GM23338 (cell line): ENCODE results near the gene NHS. TPM values are rescaled to one million over a fixed set of nuclear protein-coding genes. Genes with fewer than 3 reads are reported as not detected.

ENCODE experiments used
- ATAC-seq: fragments of 200-7000 bp; cut with Tn5 transposase; 3 replicates; pipeline ENCODE4 v1.9.1; 2020
- DNase-seq: peaks from one replicate; pipeline ENCODE4 v3.0.0-alpha.2; 2015; ENCODE audit warnings: low spot score
- H2AFZ ChIP-seq: fragments of 200-600 bp; sonication (generic); 2 replicates; pipeline ENCODE4 v1.8.0; 2016; ENCODE audit warnings: antibody characterized with exemption, mild to moderate bottlenecking, moderate library complexity
- H3F3A ChIP-seq: fragments of 200-600 bp; sonication (generic); replicated peaks from 2 replicates; pipeline ENCODE4 v1.8.0; 2017; ENCODE audit warnings: antibody characterized with exemption, mixed run types, low read depth
- H3K27ac ChIP-seq: fragments of 200-600 bp; sonication (generic); 2 replicates; pipeline ENCODE4 v1.6.1; 2016; ENCODE audit warnings: low read depth
- H3K27me3 ChIP-seq: fragments of 200-600 bp; sonication (generic); 2 replicates; pipeline ENCODE4 v1.8.0; 2016; ENCODE audit warnings: mild to moderate bottlenecking, mixed run types, moderate library complexity; ENCODE audit not compliant: insufficient read depth
- H3K36me3 ChIP-seq: fragments of 200-600 bp; sonication (generic); 2 replicates; pipeline ENCODE4 v1.8.0; 2016; ENCODE audit warnings: mild to moderate bottlenecking; ENCODE audit not compliant: insufficient read depth
- H3K4me1 ChIP-seq: fragments of 200-600 bp; sonication (generic); 2 replicates; pipeline ENCODE4 v1.8.0; 2016; ENCODE audit warnings: mild to moderate bottlenecking, moderate library complexity; ENCODE audit not compliant: insufficient read depth
- H3K4me2 ChIP-seq: fragments of 200-600 bp; sonication (generic); 2 replicates; pipeline ENCODE4 v1.7.1; 2017; ENCODE audit warnings: mixed run types
- H3K4me3 ChIP-seq: fragments of 200-600 bp; sonication (generic); 2 replicates; pipeline ENCODE4 v1.6.1; 2016; ENCODE audit warnings: mixed run types
- H3K79me2 ChIP-seq: fragments of 200-600 bp; sonication (generic); replicated peaks from 2 replicates; pipeline ENCODE4 v1.8.0; 2017; ENCODE audit warnings: mild to moderate bottlenecking; ENCODE audit not compliant: insufficient read depth
- H3K9me2 ChIP-seq: fragments of 200-600 bp; sonication (generic); 2 replicates; pipeline ENCODE4 v1.8.0; 2017; ENCODE audit not compliant: insufficient read depth
- H4K20me1 ChIP-seq: fragments of 200-600 bp; sonication (generic); replicated peaks from 2 replicates; pipeline ENCODE4 v1.8.0; 2017; ENCODE audit warnings: mild to moderate bottlenecking; ENCODE audit not compliant: insufficient read depth
- H3K27ac Mint-ChIP-seq: 2 replicates; pipeline ENCODE4 v1.8.0; 2020; ENCODE audit warnings: inconsistent platforms, mild to moderate bottlenecking, moderate library complexity, mixed read lengths
- H3K27me3 Mint-ChIP-seq: 3 replicates; pipeline ENCODE4 v1.8.0; 2022; ENCODE audit warnings: low read depth, mild to moderate bottlenecking, moderate library complexity, mixed read lengths, inconsistent platforms; ENCODE audit not compliant: insufficient read depth, poor library complexity
- H3K36me3 Mint-ChIP-seq: 3 replicates; pipeline ENCODE4 v1.8.0; 2021; ENCODE audit warnings: low read depth, mild to moderate bottlenecking, inconsistent platforms, moderate library complexity, mixed read lengths
- H3K4me1 Mint-ChIP-seq: 3 replicates; pipeline ENCODE4 v1.8.0; 2020; ENCODE audit warnings: mild to moderate bottlenecking, inconsistent platforms, mixed read lengths
- H3K4me3 Mint-ChIP-seq: 3 replicates; pipeline ENCODE4 v1.8.0; 2021; ENCODE audit warnings: moderate library complexity, mild to moderate bottlenecking, inconsistent platforms, mixed read lengths
- H3K9me3 Mint-ChIP-seq: 3 replicates; pipeline ENCODE4 v1.8.0; 2020; ENCODE audit warnings: moderate library complexity, mild to moderate bottlenecking, inconsistent platforms, mixed read lengths
- CREB1 ChIP-seq: fragments of 250-450 bp; sonication (Bioruptor Pico); IDR thresholded peaks from 2 replicates; pipeline ENCODE4 v1.5.0; 2020; ENCODE audit warnings: low read depth, mild to moderate bottlenecking, moderate library complexity
- CTCF ChIP-seq, 2 experiments: fragments of 200-600 bp in 1 of 2; sonication (generic) in 1 of 2; conservative IDR thresholded peaks; 2 replicates each; pipeline versions ENCODE4 v1.5.1 to v1.6.1; 2016 to 2017; ENCODE audit warnings: antibody characterized with exemption in 2 of 2, low read depth in 2 of 2, mild to moderate bottlenecking in 2 of 2, moderate library complexity in 1 of 2
- ETS1 ChIP-seq: IDR thresholded peaks from 2 replicates; pipeline ENCODE4 v1.6.1; 2016; ENCODE audit warnings: antibody characterized with exemption
- EZH2 ChIP-seq: fragments of 200-600 bp; sonication (generic); IDR thresholded peaks from one replicate; pipeline ENCODE4 v1.8.0; 2017; ENCODE audit warnings: antibody characterized with exemption, mild to moderate bottlenecking, low read depth; ENCODE audit not compliant: unreplicated experiment
- EZH2phosphoT487 ChIP-seq: fragments of 200-600 bp; sonication (generic); IDR thresholded peaks from one replicate; pipeline ENCODE4 v1.8.1; 2018; ENCODE audit warnings: antibody characterized with exemption; ENCODE audit not compliant: unreplicated experiment
- JUNB ChIP-seq: IDR thresholded peaks from one replicate; pipeline ENCODE4 v1.6.1; 2016; ENCODE audit warnings: antibody characterized with exemption; ENCODE audit not compliant: unreplicated experiment
- NANOG ChIP-seq: IDR thresholded peaks from 2 replicates; pipeline ENCODE4 v1.6.1; 2016; ENCODE audit warnings: antibody characterized with exemption, borderline replicate concordance
- POLR2AphosphoS5 ChIP-seq: IDR thresholded peaks from 2 replicates; pipeline ENCODE4 v1.6.1; 2016; ENCODE audit warnings: antibody characterized with exemption, low read depth
- REST ChIP-seq: IDR thresholded peaks from one replicate; pipeline ENCODE4 v1.6.1; 2018; ENCODE audit warnings: antibody characterized with exemption; ENCODE audit not compliant: unreplicated experiment
- STAT1 ChIP-seq: IDR thresholded peaks from one replicate; pipeline ENCODE4 v1.6.1; 2016; ENCODE audit warnings: antibody characterized with exemption; ENCODE audit not compliant: unreplicated experiment
- ZNF114 ChIP-seq: fragments of 250-450 bp; sonication (Bioruptor Pico); IDR thresholded peaks from 2 replicates; pipeline ENCODE4 v1.5.0; 2020; ENCODE audit warnings: mild to moderate bottlenecking, moderate library complexity
- ZNF331 ChIP-seq: fragments of 250-450 bp; sonication (Bioruptor Pico); IDR thresholded peaks from 2 replicates; pipeline ENCODE4 v1.5.0; 2020; ENCODE audit warnings: low read depth, mild to moderate bottlenecking, moderate library complexity
- ZNF462 ChIP-seq: fragments of 250-450 bp; sonication (Bioruptor Pico); IDR thresholded peaks from 2 replicates; pipeline ENCODE4 v1.5.0; 2020; ENCODE audit warnings: mild to moderate bottlenecking, moderate library complexity
- polyA plus RNA-seq: library from polyadenylated mRNA; unstranded; fragments of >200 nt; fragmentation: Nextera tagmentation; extraction: Ambion mirVana; gene quantifications from 2 replicates; pipeline ENCODE4 v1.2.1, GENCODE V29; 2016
- total RNA-seq: library from RNA; depleted of rRNA; stranded (reverse); fragments of >200 nt; shearing (Covaris generic); gene quantifications from 2 replicates; pipeline ENCODE4 v1.2.3, GENCODE V29; 2014

The NHS gene
- total and polyA plus RNA-seq, 2 experiments from 2014 or later: 1.8 to 8.2 TPM

- H3K4me3 ChIP-seq: no peak overlapping the region
- H3K27ac Mint-ChIP-seq: no peak overlapping the region
- DNase-seq (no peak), ATAC-seq (no peak)
- no peaks in the 10 kb centered on the region for H3K79me2 ChIP-seq
- no peak overlapping the region for H3K4me2 ChIP-seq
- H3K27me3 Mint-ChIP-seq: peaks cover 2% of the 10 kb centered on the region
- no peaks in the 10 kb centered on the region for H3K9me3 Mint-ChIP-seq
- H2AFZ ChIP-seq: no peak overlapping the region
- H3K4me1 Mint-ChIP-seq: peaks cover 2% of the 10 kb centered on the region; the same call in 1 of the 3 replicates
- no peaks in the 10 kb centered on the region for H4K20me1 ChIP-seq
- no peaks in the 10 kb centered on the region for H3K4me1 ChIP-seq
- H3K27me3 ChIP-seq: no peaks in the 10 kb centered on the region
- H3K27ac ChIP-seq: no peak overlapping the region
- TF ChIP-seq JUNB (no peak), NANOG (no peak), ZNF114 (no peak), EZH2 (no peak), ZNF462 (CRISPR knock-in tag) (no peak), REST (no peak), ETS1 (no peak), EZH2phosphoT487 (no peak), ZNF331 (CRISPR knock-in tag) (no peak), POLR2AphosphoS5 (no peak), STAT1 (no peak), CREB1 (CRISPR knock-in tag) (no peak), CTCF (conservative IDR thresholded peaks at IDR 0.05; ENCODE audit: low read depth in 2 of 2) (no peak)
- H3F3A ChIP-seq: no peaks in the 10 kb centered on the region
- H3K9me2 ChIP-seq: no peaks in the 10 kb centered on the region
- no peaks in the 10 kb centered on the region for H3K36me3 ChIP-seq
- no peak overlapping the region for H3K4me3 Mint-ChIP-seq
- H3K36me3 Mint-ChIP-seq: no peaks in the 10 kb centered on the region
These were observed 96.9 kb downstream of the NHS start for GRCh38 chrX:17471861-17472260.
